Hepatocyte (in vitro differentiated cells): ENCODE measurements around the gene SAMD11.

Experiments
- EZH2phosphoT487 ChIP-seq: fragments of 200-600 bp; sonication (generic); IDR thresholded peaks from one replicate; pipeline ENCODE4 v1.6.1; 2018; ENCODE audit warnings: antibody characterized with exemption, mild to moderate bottlenecking, low read depth, moderate library complexity; ENCODE audit not compliant: unreplicated experiment, severe bottlenecking
- TF ChIP-seq, protein P1 (sequence below): fragments of 200-600 bp; sonication (generic); IDR thresholded peaks from 2 replicates; pipeline ENCODE4 v1.5.1; 2016; ENCODE audit warnings: antibody characterized with exemption, mild to moderate bottlenecking; ENCODE audit not compliant: poor library complexity

DNA sequence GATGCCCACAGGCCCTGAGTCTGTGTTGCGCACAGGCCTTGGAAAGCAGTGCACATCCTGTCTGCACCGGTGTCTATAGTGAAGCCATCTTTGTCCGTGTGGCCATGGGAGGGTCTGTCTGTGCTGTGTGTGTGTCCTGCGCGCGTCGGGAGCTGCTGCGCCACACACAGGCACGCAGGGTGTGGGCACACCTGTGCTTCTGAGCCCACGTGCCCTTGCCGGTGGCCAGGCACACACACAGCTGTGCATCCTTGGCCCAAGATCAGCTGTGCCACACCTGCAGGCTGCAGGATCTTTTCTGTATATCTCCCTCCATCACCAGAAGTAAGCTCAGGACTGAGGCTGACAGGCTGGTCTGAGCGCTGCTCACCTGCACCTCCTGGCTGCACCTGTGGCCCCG is 3.2 kb upstream of the SAMD11 start:
- TF ChIP-seq, protein P1, sequence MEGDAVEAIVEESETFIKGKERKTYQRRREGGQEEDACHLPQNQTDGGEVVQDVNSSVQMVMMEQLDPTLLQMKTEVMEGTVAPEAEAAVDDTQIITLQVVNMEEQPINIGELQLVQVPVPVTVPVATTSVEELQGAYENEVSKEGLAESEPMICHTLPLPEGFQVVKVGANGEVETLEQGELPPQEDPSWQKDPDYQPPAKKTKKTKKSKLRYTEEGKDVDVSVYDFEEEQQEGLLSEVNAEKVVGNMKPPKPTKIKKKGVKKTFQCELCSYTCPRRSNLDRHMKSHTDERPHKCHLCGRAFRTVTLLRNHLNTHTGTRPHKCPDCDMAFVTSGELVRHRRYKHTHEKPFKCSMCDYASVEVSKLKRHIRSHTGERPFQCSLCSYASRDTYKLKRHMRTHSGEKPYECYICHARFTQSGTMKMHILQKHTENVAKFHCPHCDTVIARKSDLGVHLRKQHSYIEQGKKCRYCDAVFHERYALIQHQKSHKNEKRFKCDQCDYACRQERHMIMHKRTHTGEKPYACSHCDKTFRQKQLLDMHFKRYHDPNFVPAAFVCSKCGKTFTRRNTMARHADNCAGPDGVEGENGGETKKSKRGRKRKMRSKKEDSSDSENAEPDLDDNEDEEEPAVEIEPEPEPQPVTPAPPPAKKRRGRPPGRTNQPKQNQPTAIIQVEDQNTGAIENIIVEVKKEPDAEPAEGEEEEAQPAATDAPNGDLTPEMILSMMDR, result no peak
- TF ChIP-seq EZH2phosphoT487, result no peak
